IMR-90 (cell line): ENCODE data around the gene WNT2B. TPM values are rescaled to one million over a fixed set of nuclear protein-coding genes. Genes with fewer than 3 reads are reported as not detected.
"Not testable (repeated sequence)": the region's sequence is repeated elsewhere in the genome, so short reads cannot be mapped to it uniquely, and the experiment has no call there.

Source experiments
- ATAC-seq: fragments of 200-7000 bp; cut with Tn5 transposase; 2 replicates; pipeline ENCODE4 v1.9.1; 2020; ENCODE audit warnings: low read depth, mild to moderate bottlenecking, moderate library complexity
- BruUV-seq: library from RNA; stranded (reverse); fragments of 400-500 nt; replicated peaks from 2 replicates; lab custom pipeline; 2021; lab: Mats Ljungman, UMichigan
- CTCF ChIA-PET: fragments of 300-600 bp; formaldehyde crosslinking; extraction: SDS; loops from one replicate; lab custom pipeline; 2021; ENCODE audit warnings: antibody characterized with exemption; lab: Yijun Ruan, JAX
- POLR2A ChIA-PET: fragments of 300-600 bp; sonication (Branson Sonifier 250); formaldehyde crosslinking; loops from one replicate; lab custom pipeline; 2022; ENCODE audit warnings: antibody characterized with exemption; ENCODE audit not compliant: unreplicated experiment; lab: Charles Lee
- DNase-seq: peaks from one replicate; pipeline ENCODE4 v3.0.0; 2013
- H2AFZ ChIP-seq: replicated peaks from 2 replicates; pipeline ENCODE3; 2013; ENCODE audit warnings: low read length, mild to moderate bottlenecking; ENCODE audit not compliant: poor library complexity
- H2AK5ac ChIP-seq: 2 replicates; pipeline ENCODE4 v1.6.1; 2013; ENCODE audit warnings: low read depth, low read length, inconsistent platforms
- H2AK9ac ChIP-seq: replicated peaks from 2 replicates; pipeline ENCODE3; 2013; ENCODE audit warnings: mild to moderate bottlenecking, low read depth, low read length, moderate library complexity; ENCODE audit not compliant: poor library complexity
- H2BK120ac ChIP-seq: 2 replicates; pipeline ENCODE4 v1.6.1; 2013; ENCODE audit warnings: low read depth, low read length, inconsistent platforms
- H2BK15ac ChIP-seq: 3 replicates; pipeline ENCODE4 v1.6.1; 2013; ENCODE audit warnings: low read depth, low read length, inconsistent platforms
- H2BK20ac ChIP-seq: 2 replicates; pipeline ENCODE4 v1.6.1; 2013; ENCODE audit warnings: low read depth, mild to moderate bottlenecking, inconsistent platforms, low read length, moderate library complexity
- H2BK5ac ChIP-seq: 2 replicates; pipeline ENCODE4 v1.6.1; 2013; ENCODE audit warnings: mild to moderate bottlenecking, low read depth, low read length, inconsistent platforms; ENCODE audit not compliant: poor library complexity, severe bottlenecking
- H3K14ac ChIP-seq: replicated peaks from 2 replicates; pipeline ENCODE4 v1.6.1; 2013; ENCODE audit warnings: low read depth, low read length, inconsistent platforms
- H3K18ac ChIP-seq: 2 replicates; pipeline ENCODE4 v1.6.1; 2013; ENCODE audit warnings: low read depth, low read length, control low read depth
- H3K23ac ChIP-seq: 2 replicates; pipeline ENCODE4 v1.6.1; 2013; ENCODE audit warnings: low read depth, low read length, inconsistent platforms
- H3K27ac ChIP-seq: 2 replicates; pipeline ENCODE4 v1.5.1; 2013; ENCODE audit warnings: mild to moderate bottlenecking, control low read depth, low read length; ENCODE audit not compliant: insufficient read depth
- H3K27me3 ChIP-seq: 2 replicates; pipeline ENCODE4 v1.6.1; 2013; ENCODE audit warnings: low read length; ENCODE audit not compliant: control insufficient read depth, insufficient read depth
- H3K36me3 ChIP-seq: 2 replicates; pipeline ENCODE4 v1.6.1; 2013; ENCODE audit warnings: low read length, mixed read lengths; ENCODE audit not compliant: control insufficient read depth, insufficient read depth
- H3K4ac ChIP-seq: 2 replicates; pipeline ENCODE4 v1.6.1; 2013; ENCODE audit warnings: low read depth, low read length, inconsistent platforms
- H3K4me1 ChIP-seq: 2 replicates; pipeline ENCODE4 v1.6.1; 2013; ENCODE audit warnings: low read length, mixed read lengths; ENCODE audit not compliant: control insufficient read depth, insufficient read depth
- H3K4me2 ChIP-seq: 2 replicates; pipeline ENCODE4 v1.6.1; 2013; ENCODE audit warnings: low read depth, mild to moderate bottlenecking, control low read depth, low read length, moderate library complexity
- H3K4me3 ChIP-seq: 2 replicates; pipeline ENCODE4 v1.5.1; 2013; ENCODE audit warnings: low read depth, mild to moderate bottlenecking, control low read depth, low read length, moderate library complexity; ENCODE audit not compliant: insufficient read depth
- H3K56ac ChIP-seq: 2 replicates; pipeline ENCODE4 v1.6.1; 2013; ENCODE audit warnings: low read length, inconsistent platforms; ENCODE audit not compliant: insufficient read depth; ENCODE audit errors: extremely low read depth
- H3K79me1 ChIP-seq, 2 experiments: 2 replicates each; pipeline ENCODE4 v1.6.1; 2013; ENCODE audit warnings: low read length in 2 of 2, inconsistent platforms in 1 of 2, low read depth in 1 of 2
- H3K9ac ChIP-seq: 2 replicates; pipeline ENCODE4 v1.6.1; 2013; ENCODE audit warnings: low read depth, low read length, control low read depth
- H3K9me1 ChIP-seq: 2 replicates; pipeline ENCODE4 v1.6.1; 2013; ENCODE audit warnings: low read length, inconsistent platforms; ENCODE audit not compliant: insufficient read depth
- H3K9me3 ChIP-seq: 2 replicates; pipeline ENCODE4 v1.6.1; 2013; ENCODE audit warnings: low read length; ENCODE audit not compliant: control insufficient read depth, insufficient read depth
- H4K20me1 ChIP-seq: 2 replicates; pipeline ENCODE4 v1.6.1; 2013; ENCODE audit warnings: low read length, inconsistent platforms; ENCODE audit not compliant: insufficient read depth
- H4K5ac ChIP-seq: 2 replicates; pipeline ENCODE4 v1.6.1; 2013; ENCODE audit warnings: mild to moderate bottlenecking, low read depth, low read length, control low read depth
- H4K8ac ChIP-seq, 2 experiments: 2 replicates each; pipeline ENCODE4 v1.6.1; 2013; ENCODE audit warnings: low read depth in 2 of 2, low read length in 2 of 2, control low read depth in 1 of 2, inconsistent platforms in 1 of 2
- H4K91ac ChIP-seq: 2 replicates; pipeline ENCODE4 v1.6.1; 2013; ENCODE audit warnings: low read depth, low read length, inconsistent platforms; ENCODE audit not compliant: insufficient read depth
- CEBPB ChIP-seq: IDR thresholded peaks from 2 replicates; pipeline ENCODE4 v1.6.1; 2012; ENCODE audit warnings: low read depth, low read length, improper control_type of control experiment
- WGBS, 2 experiments: methylation state at CpG; one replicate each; pipeline versions ENCODE4 v1.1.5 to v1.1.7; 2013; ENCODE audit warnings: missing lambda C conversion rate in 2 of 2; ENCODE audit not compliant: insufficient read length in 1 of 2; ENCODE audit errors: extremely low coverage in 2 of 2; 5-methylcytosine and 5-hydroxymethylcytosine counted together
- dilution Hi-C: fragments of 300-500 bp; cut with HindIII; formaldehyde crosslinking; loops from one replicate; pipeline ENCODE4 v1.14.3; 2018; ENCODE audit warnings: low sequenced_read_pairs; ENCODE audit not compliant: unreplicated experiment
- in situ Hi-C: fragments of 300-500 bp; cut with MboI; formaldehyde crosslinking; loops from 3 replicates; pipeline ENCODE4 v1.14.3; 2019; ENCODE audit warnings: low sequenced_read_pairs, inconsistent platforms, mixed read lengths
- intact Hi-C: fragments of 100-400 bp; cut with micrococcal nuclease; formaldehyde crosslinking; loops from 2 replicates; pipeline ENCODE4 v1.10.0; 2022
- polyA plus RNA-seq, 3 experiments: library from polyadenylated mRNA; depleted of rRNA; stranded (reverse); fragments of >200 nt; gene quantifications; 2 replicates each; pipeline ENCODE4 v1.2.3, GENCODE V29; 2012; ENCODE audit warnings: low replicate concordance in 1 of 3
- total RNA-seq: library from RNA; depleted of rRNA; stranded (reverse); fragments of >200 nt; gene quantifications from 2 replicates; pipeline ENCODE4 v1.2.3, GENCODE V29; 2012

Gene WNT2B
- total and polyA plus RNA-seq, 2 of the 4 experiments (the other 2 are of a cell fraction): 0.50 to 0.54 TPM

- DNase-seq, H3K4me1 ChIP-seq: not testable (repeated sequence)
- CTCF ChIA-PET: interaction anchor here (1.1 kb wide), 1 partner anchor 12 kb away, joined by 3 read pairs; no protein-coding TSS in a partner anchor
Observed at GRCh38 chr1:112487686-112488085, 21.1 kb upstream of the WNT2B start.

More at GRCh38 chr1:112487686-112488085, 21.1 kb upstream of the WNT2B start:
- ATAC-seq, H3K18ac ChIP-seq, H2BK15ac ChIP-seq, H3K9me3 ChIP-seq, H4K5ac ChIP-seq, H2BK5ac ChIP-seq, H3K9ac ChIP-seq, dilution Hi-C loops, intact Hi-C loops, H2AK9ac ChIP-seq, in situ Hi-C loops, H3K56ac ChIP-seq, H2BK120ac ChIP-seq, H4K91ac ChIP-seq, H3K4me3 ChIP-seq, H2BK20ac ChIP-seq, H3K27ac ChIP-seq, H4K8ac ChIP-seq, H4K20me1 ChIP-seq, H2AFZ ChIP-seq, H3K36me3 ChIP-seq, H3K4ac ChIP-seq, H2AK5ac ChIP-seq, H3K79me1 ChIP-seq, H3K4me2 ChIP-seq, BruUV-seq, H3K9me1 ChIP-seq, H3K14ac ChIP-seq, H3K27me3 ChIP-seq, H3K23ac ChIP-seq: not testable (repeated sequence)
- POLR2A ChIA-PET: interaction anchor here (0.6 kb wide), 2 partner anchors 56 to 217 kb away, joined by 4 read pairs; no protein-coding TSS in a partner anchor
- peak; percentile 72 for TF ChIP-seq CEBPB
- no CpG with 5 or more reads among the region's 6 CpGs for WGBS, 2 experiments
